Measurements from ENCODE around the gene DNAH3.
"Not testable (repeated sequence)": the region's sequence is repeated elsewhere in the genome, so short reads cannot be mapped to it uniquely, and the experiment has no call there.

The DNAH3 gene

GRCh38 chr16:20984019-20984418, 166.6 kb downstream of the DNAH3 start:
- no peak for DNase-seq

GRCh38 chr16:20976576-20976975, 174.1 kb downstream of the DNAH3 start:
- no peak for DNase-seq

GRCh38 chr16:20973201-20973600, 177.4 kb downstream of the DNAH3 start:
- not testable (repeated sequence) for DNase-seq

GRCh38 chr16:20971401-20971800, 179.2 kb downstream of the DNAH3 start:
- no peak for DNase-seq

- no peak for DNase-seq
Observed at GRCh38 chr16:20969386-20969785, 181.3 kb downstream of the DNAH3 start.

GRCh38 chr16:20968765-20969164, 181.9 kb downstream of the DNAH3 start:
- DNase-seq = no peak

GRCh38 chr16:20960899-20961298, 189.7 kb downstream of the DNAH3 start:
- no peak for DNase-seq

- no peak for DNase-seq
Observed at GRCh38 chr16:20957153-20957552, 193.5 kb downstream of the DNAH3 start.

- no peak for DNase-seq
Observed at GRCh38 chr16:20956319-20956718, 194.3 kb downstream of the DNAH3 start.

GRCh38 chr16:20954574-20954973, 196.1 kb downstream of the DNAH3 start:
- no peak for DNase-seq

GRCh38 chr16:20952139-20952920, 198.3 kb downstream of the DNAH3 start:
- DNase-seq = no peak

- no peak for DNase-seq
Observed at GRCh38 chr16:20950294-20950693, 200.4 kb downstream of the DNAH3 start.

GRCh38 chr16:20949660-20950059, 201.0 kb downstream of the DNAH3 start:
- no peak for DNase-seq

- DNase-seq = no peak
Observed at GRCh38 chr16:20948444-20948843, 202.2 kb downstream of the DNAH3 start.

GRCh38 chr16:20946015-20946629, 204.5 kb downstream of the DNAH3 start:
- DNase-seq = no peak

- not testable (repeated sequence) for DNase-seq
Observed at GRCh38 chr16:20945575-20945875, 205.1 kb downstream of the DNAH3 start.

- peak; percentile 54 for DNase-seq
Observed at GRCh38 chr16:20944861-20945574, 205.6 kb downstream of the DNAH3 start.

GRCh38 chr16:20942256-20942655, 208.4 kb downstream of the DNAH3 start:
- no peak for DNase-seq

GRCh38 chr16:20941636-20941926, 209.1 kb downstream of the DNAH3 start:
- DNase-seq = no peak

- DNase-seq = peak; percentile 66
Observed at GRCh38 chr16:20940871-20941635, 209.6 kb downstream of the DNAH3 start.

GRCh38 chr16:20939611-20940010, 211.0 kb downstream of the DNAH3 start:
- DNase-seq = peak; percentile 70

GRCh38 chr16:20938426-20938825, 212.2 kb downstream of the DNAH3 start:
- DNase-seq = peak; percentile 84

- DNase-seq = no peak
Observed at GRCh38 chr16:20937736-20938135, 212.9 kb downstream of the DNAH3 start.

GRCh38 chr16:20933589-20933988, 217.1 kb downstream of the DNAH3 start:
- no peak for DNase-seq
